CD14-positive monocyte (primary cell): ENCODE results near the gene INO80B. TPM values are rescaled to one million over a fixed set of nuclear protein-coding genes. Genes with fewer than 3 reads are reported as not detected.

Experiments
- DNase-seq, 3 donors: peaks; one replicate each; pipeline ENCODE4 v3.0.0-alpha.2; 2011 to 2022
- H2AFZ ChIP-seq: 2 replicates; pipeline ENCODE4 v1.6.0; 2012; ENCODE audit warnings: mild to moderate bottlenecking, low read depth, low read length, inconsistent platforms; ENCODE audit not compliant: insufficient read depth, poor library complexity, severe bottlenecking
- H3K27ac ChIP-seq, 2 donors: 1 replicate in 1 of 2; 2 replicates in 1 of 2; pipeline ENCODE4 v1.5.1; 2012 to 2013; ENCODE audit warnings: low read length in 2 of 2, control low read depth in 1 of 2, inconsistent platforms in 1 of 2, low read depth in 1 of 2, mild to moderate bottlenecking in 1 of 2
- H3K27me3 ChIP-seq, 2 donors: one replicate each; pipeline versions ENCODE4 v1.6.0 to v1.6.1; 2011 to 2013; ENCODE audit warnings: low read length in 2 of 2; ENCODE audit not compliant: control insufficient read depth in 2 of 2, insufficient read depth in 2 of 2
- H3K36me3 ChIP-seq, 2 donors: replicated peaks in 1 of 2; 1 replicate in 1 of 2; 2 replicates in 1 of 2; pipeline versions ENCODE4 v1.5.1 to v1.6.1; 2012 to 2013; ENCODE audit warnings: low read length in 2 of 2, control low read depth in 1 of 2, inconsistent platforms in 1 of 2, mild to moderate bottlenecking in 1 of 2; ENCODE audit not compliant: insufficient read depth in 2 of 2, control insufficient read depth in 1 of 2
- H3K4me1 ChIP-seq, 2 donors: 1 replicate in 1 of 2; 2 replicates in 1 of 2; pipeline versions ENCODE4 v1.5.1 to v1.6.1; 2012 to 2013; ENCODE audit warnings: low read length in 2 of 2, control low read depth in 1 of 2, inconsistent platforms in 1 of 2, mild to moderate bottlenecking in 1 of 2, moderate library complexity in 1 of 2; ENCODE audit not compliant: insufficient read depth in 2 of 2, control insufficient read depth in 1 of 2
- H3K4me2 ChIP-seq: replicated peaks from 2 replicates; pipeline ENCODE3; 2012; ENCODE audit warnings: low read length, moderate library complexity, mild to moderate bottlenecking; ENCODE audit not compliant: poor library complexity, severe bottlenecking; ENCODE audit errors: extremely low read depth
- H3K4me3 ChIP-seq, 3 experiments: fragments of 200-600 bp in 1 of 3; sonication (generic) in 1 of 3; replicated peaks in 1 of 3; 1 replicate in 2 of 3; 2 replicates in 1 of 3; pipeline ENCODE4 v1.5.1; 2011 to 2013; ENCODE audit warnings: low read length in 3 of 3, mild to moderate bottlenecking in 3 of 3, control low read depth in 2 of 3, low read depth in 2 of 3, inconsistent platforms in 1 of 3, moderate library complexity in 1 of 3
- H3K79me2 ChIP-seq: 2 replicates; pipeline ENCODE4 v1.6.0; 2012; ENCODE audit warnings: mild to moderate bottlenecking, control low read depth, inconsistent platforms, low read length, moderate library complexity; ENCODE audit not compliant: insufficient read depth
- H3K9ac ChIP-seq: 2 replicates; pipeline ENCODE4 v1.6.0; 2017; ENCODE audit warnings: low read length, mild to moderate bottlenecking; ENCODE audit not compliant: insufficient read depth, poor library complexity, severe bottlenecking
- H3K9me3 ChIP-seq, 2 donors: replicated peaks in 1 of 2; 1 replicate in 1 of 2; 2 replicates in 1 of 2; pipeline versions ENCODE4 v1.5.1 to v1.6.1; 2012 to 2013; ENCODE audit warnings: low read length in 2 of 2, control low read depth in 1 of 2; ENCODE audit not compliant: control insufficient read depth in 1 of 2, insufficient read depth in 1 of 2
- H4K20me1 ChIP-seq: 2 replicates; pipeline ENCODE4 v1.6.0; 2012; ENCODE audit warnings: mild to moderate bottlenecking, low read length, control low read depth, moderate library complexity; ENCODE audit not compliant: insufficient read depth
- H3K27ac Mint-ChIP-seq, 7 donors: one replicate each; pipeline ENCODE4 v1.8.0; 2020; ENCODE audit warnings: mild to moderate bottlenecking in 7 of 7, mixed read lengths in 7 of 7, moderate library complexity in 6 of 7, inconsistent platforms in 2 of 7
- H3K27me3 Mint-ChIP-seq, 3 donors: one replicate each; pipeline ENCODE4 v1.8.0; 2021 to 2022; ENCODE audit warnings: low read depth in 3 of 3, mild to moderate bottlenecking in 3 of 3, mixed read lengths in 3 of 3, moderate library complexity in 3 of 3, inconsistent platforms in 1 of 3
- H3K36me3 Mint-ChIP-seq, 2 donors: one replicate each; pipeline ENCODE4 v1.8.0; 2020; ENCODE audit warnings: mixed read lengths in 2 of 2, inconsistent platforms in 1 of 2, mild to moderate bottlenecking in 1 of 2
- H3K4me1 Mint-ChIP-seq: one replicate; pipeline ENCODE4 v1.8.0; 2020; ENCODE audit warnings: mild to moderate bottlenecking, mixed read lengths
- H3K4me3 Mint-ChIP-seq, 2 donors: one replicate each; pipeline ENCODE4 v1.8.0; 2020; ENCODE audit warnings: mild to moderate bottlenecking in 2 of 2, mixed read lengths in 2 of 2, moderate library complexity in 1 of 2
- H3K9me3 Mint-ChIP-seq, 7 donors: one replicate each; pipeline ENCODE4 v1.8.0; 2020 to 2022; ENCODE audit warnings: mixed read lengths in 7 of 7, mild to moderate bottlenecking in 6 of 7, moderate library complexity in 6 of 7, inconsistent platforms in 2 of 7
- CTCF ChIP-seq: fragments of 200-600 bp; IDR thresholded peaks from one replicate; pipeline ENCODE4 v1.8.0; 2022; ENCODE audit warnings: antibody characterized with exemption, mild to moderate bottlenecking
- WGBS: methylation state at CpG from one replicate; pipeline ENCODE4 v1.1.5; 2013; ENCODE audit warnings: missing lambda C conversion rate; ENCODE audit not compliant: insufficient coverage; 5-methylcytosine and 5-hydroxymethylcytosine counted together
- intact Hi-C, 2 donors: fragments of 100-400 bp; cut with micrococcal nuclease; formaldehyde crosslinking; loops; one replicate each; pipeline versions ENCODE4 v1.15.0 to v1.15.1; 2023
- polyA plus RNA-seq, 3 donors: library from polyadenylated mRNA; depleted of rRNA in 1 of 3; unstranded in 2 of 3; stranded (reverse) in 1 of 3; fragments of 300-500 nt in 2 of 3; fragments of >200 nt in 1 of 3; fragmentation: Illumina TruSeq in 2 of 3; gene quantifications; 1 replicate in 2 of 3; 2 replicates in 1 of 3; pipeline ENCODE4 v1.2.3, GENCODE V29; 2012 to 2021

The INO80B gene
- polyA plus RNA-seq, 3 donors = 4.8 to 48.7 (median 4.8) TPM

GRCh38 chr2:74457129-74457548 is 2.3 kb downstream of the INO80B start:
- under 1% methylated on average over 25 of the region's 27 CpGs for WGBS

GRCh38 chr2:74457549-74458131 is 2.8 kb downstream of the INO80B start:
- Histone ChIP-seq H3K4me3 (peak overlapping the region; percentile 72 to 90 (median 80)), H4K20me1 (no peaks in the 10 kb centered on the region), H3K27me3 (no peaks in the 10 kb centered on the region), H3K36me3 (peaks cover 15 to 17% of the 10 kb centered on the region in 2 donors), H2AFZ (peak overlapping the region; percentile 92), H3K27ac (peak overlapping the region; percentile 81 to 92), H3K4me1 (peaks cover 35 to 41% of the 10 kb centered on the region in 2 donors), H3K9me3 (no peaks in the 10 kb centered on the region), H3K9ac (peak overlapping the region; percentile 85), H3K79me2 (peaks cover 21% of the 10 kb centered on the region), H3K4me2 (peak overlapping the region; percentile 100)
- H3K9me3 Mint-ChIP-seq = no peaks in the 10 kb centered on the region
- H3K4me3 Mint-ChIP-seq = peak overlapping the region; percentile 93 to 94
- peaks cover 43% of the 10 kb centered on the region for H3K4me1 Mint-ChIP-seq
- under 1% methylated on average over 39 of the region's 46 CpGs for WGBS
- intact Hi-C loops = loop anchor here (5.0 kb wide), 1 partner anchor 70 kb away; the partner anchor contains the start of genes AUP1 (in 2 of the 2), DQX1 (in 2 of the 2) and HTRA2 (in 2 of the 2)
- DNase-seq = no peak
- H3K27me3 Mint-ChIP-seq = peaks cover 0 to 2% (median 0%) of the 10 kb centered on the region in 3 donors
- no peak for TF ChIP-seq CTCF
- peaks cover 18 to 29% of the 10 kb centered on the region in 2 donors for H3K36me3 Mint-ChIP-seq
- peak overlapping the region; percentile 87 to 97 (median 94) for H3K27ac Mint-ChIP-seq

More at GRCh38 chr2:74457129-74457548, 2.3 kb downstream of the INO80B start:
- Mint-ChIP-seq H3K9me3 (no peaks in the 10 kb centered on the region), H3K4me1 (peaks cover 43% of the 10 kb centered on the region), H3K4me3 (peak overlapping the region; percentile 93 to 94), H3K27ac (peak overlapping the region; percentile 77 to 92 (median 87)), H3K27me3 (peaks cover 0 to 2% (median 0%) of the 10 kb centered on the region in 3 donors), H3K36me3 (peaks cover 16 to 24% of the 10 kb centered on the region in 2 donors)
- Histone ChIP-seq H3K4me1 (peaks cover 35 to 41% of the 10 kb centered on the region in 2 donors), H4K20me1 (no peaks in the 10 kb centered on the region), H3K4me3 (peak overlapping the region; percentile 72 to 90 (median 80)), H3K27me3 (no peaks in the 10 kb centered on the region), H3K79me2 (peaks cover 21% of the 10 kb centered on the region), H3K36me3 (peaks cover 11 to 12% of the 10 kb centered on the region in 2 donors), H3K4me2 (peak overlapping the region; percentile 100), H3K27ac (peak overlapping the region; percentile 81 to 92), H2AFZ (peak overlapping the region; percentile 92), H3K9me3 (no peaks in the 10 kb centered on the region), H3K9ac (peak overlapping the region; percentile 85)
- DNase-seq = peak in 1 of 3 donors; percentile 34
- no peak for TF ChIP-seq CTCF
- intact Hi-C loops = loop anchor here (5.0 kb wide), 1 partner anchor 70 kb away; the partner anchor contains the start of genes AUP1 (in 2 of the 2), DQX1 (in 2 of the 2) and HTRA2 (in 2 of the 2)
